H1 (cell line): ENCODE data around the gene SLC2A1. TPM values are rescaled to one million over a fixed set of nuclear protein-coding genes. Genes with fewer than 3 reads are reported as not detected.

Source experiments
- SRF ChIP-seq: IDR thresholded peaks from 2 replicates; pipeline ENCODE4 v1.6.1; 2011; ENCODE audit warnings: mild to moderate bottlenecking, low read depth, low read length, moderate library complexity
- TCF12 ChIP-seq: IDR thresholded peaks from 2 replicates; pipeline ENCODE4 v1.6.1; 2011; ENCODE audit warnings: low read depth, mild to moderate bottlenecking, low read length
- polyA plus RNA-seq, 7 experiments: library from polyadenylated mRNA; depleted of rRNA in 3 of 7; stranded (reverse) in 5 of 7; unstranded in 2 of 7; fragments of >200 nt in 5 of 7; fragments of 200-250 nt in 2 of 7; gene quantifications; 1 replicate in 5 of 7; 2 replicates in 1 of 7; 4 replicates in 1 of 7; pipeline versions ENCODE4 v1.2.1 to v1.2.3, GENCODE V29; 2011 to 2013; ENCODE audit warnings: missing spikeins in 2 of 7, mixed read lengths in 2 of 7
- total RNA-seq: library from RNA; stranded (reverse); fragmentation: NEBNext Ultra II Directional; extraction: Animal tissue kit (Norgen Biotek cat#: 25700); gene quantifications from 2 replicates; pipeline ENCODE4 v1.2.1, GENCODE V29; 2021

Gene SLC2A1
- total and polyA plus RNA-seq, 2 of the 8 experiments (the other 6 are each of a cell fraction or from before 2014, with no cell fraction given), result 230 to 308 TPM

DNA sequence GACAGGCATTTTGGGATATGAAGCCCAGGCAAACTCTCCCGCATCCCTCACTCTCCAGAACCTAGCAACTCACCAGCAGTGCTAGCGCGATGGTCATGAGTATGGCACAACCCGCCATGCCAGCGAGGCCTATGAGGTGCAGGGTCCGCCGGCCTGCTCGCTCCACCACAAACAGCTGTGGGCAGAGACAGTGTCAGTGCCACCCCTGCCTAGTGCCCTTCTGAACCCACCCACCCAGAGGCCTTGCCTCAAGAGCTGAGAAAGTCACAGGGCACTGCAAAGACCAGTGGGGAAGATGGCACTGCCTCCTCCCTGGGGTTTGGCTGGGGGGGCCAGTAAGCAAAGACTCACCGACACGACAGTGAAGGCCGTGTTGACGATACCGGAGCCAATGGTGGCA is 29.8 kb downstream of the SLC2A1 start (continued):
- no peak for TF ChIP-seq SRF
- TF ChIP-seq TCF12, result no peak
